Kidney (tissue), 14 donors: Measurements from ENCODE around the gene APOBEC3F. TPM values are rescaled to one million over a fixed set of nuclear protein-coding genes. Genes with fewer than 3 reads are reported as not detected.

Experiments
- DNase-seq, 5 donors: peaks; one replicate each; pipeline ENCODE4 v3.0.0-alpha.2; 2013 to 2020
- FAIRE-seq: peaks from 2 replicates; lab custom pipeline; 2012; peaks lifted over from hg19 to GRCh38; lab: Jason Lieb, UNC
- H3K27ac ChIP-seq, 2 donors: one replicate each; pipeline ENCODE4 v1.7.0; 2013; ENCODE audit warnings: low read depth in 2 of 2, low read length in 2 of 2, inconsistent platforms in 1 of 2
- H3K27me3 ChIP-seq: one replicate; pipeline ENCODE4 v1.7.1; 2013; ENCODE audit warnings: low read length, inconsistent platforms; ENCODE audit not compliant: control insufficient read depth, insufficient read depth
- H3K36me3 ChIP-seq, 3 donors: one replicate each; pipeline versions ENCODE4 v1.7.0 to v1.7.1; 2013; ENCODE audit warnings: low read length in 3 of 3, control low read depth in 1 of 3, inconsistent platforms in 1 of 3; ENCODE audit not compliant: insufficient read depth in 3 of 3, control insufficient read depth in 2 of 3
- H3K4me1 ChIP-seq, 3 donors: one replicate each; pipeline versions ENCODE4 v1.7.0 to v1.7.1; 2013; ENCODE audit warnings: low read length in 3 of 3, inconsistent platforms in 1 of 3, low read depth in 1 of 3; ENCODE audit not compliant: control insufficient read depth in 2 of 3, insufficient read depth in 2 of 3
- H3K4me3 ChIP-seq, 3 donors: one replicate each; pipeline versions ENCODE4 v1.7.0 to v1.8.1; 2013; ENCODE audit warnings: low read length in 3 of 3, control low read depth in 1 of 3, inconsistent platforms in 1 of 3
- H3K9ac ChIP-seq, 3 donors: one replicate each; pipeline versions ENCODE4 v1.7.0 to v1.7.1; 2013; ENCODE audit warnings: low read length in 3 of 3, control low read depth in 1 of 3, inconsistent platforms in 1 of 3
- H3K9me3 ChIP-seq, 3 donors: one replicate each; pipeline versions ENCODE4 v1.7.0 to v1.7.1; 2013; ENCODE audit warnings: low read length in 3 of 3, control low read depth in 1 of 3, inconsistent platforms in 1 of 3; ENCODE audit not compliant: control insufficient read depth in 2 of 3, insufficient read depth in 1 of 3
- CTCF ChIP-seq: IDR thresholded peaks from 3 replicates; pipeline ENCODE4 v1.5.1; 2012; ENCODE audit warnings: mild to moderate bottlenecking, moderate library complexity, borderline replicate concordance; ENCODE audit not compliant: insufficient read depth; ENCODE audit errors: extremely low read depth
- intact Hi-C: fragments of 100-400 bp; cut with DNase I; formaldehyde crosslinking; loops from one replicate; pipeline ENCODE4 v1.11.1; 2022
- polyA plus RNA-seq: library from polyadenylated mRNA; stranded (reverse); fragments of 350-450 nt; fragmentation: Illumina TruSeq; extraction: RNeasy Lipid Tissue Mini Kit (QIAGEN cat#74804); gene quantifications from one replicate; pipeline ENCODE4 v1.2.3, GENCODE V29; 2014; ENCODE audit warnings: low read depth, low replicate concordance; ENCODE audit not compliant: insufficient read depth
- total RNA-seq: library from RNA; stranded (reverse); fragmentation: NEBNext Ultra II Directional; extraction: Animal tissue kit (Norgen Biotek cat#: 25700); gene quantifications from one replicate; pipeline ENCODE4 v1.2.1, GENCODE V29; 2021
- donor health status: control.
- donor health status: control.
- donor health status: control.
- donor health status: control.
- donor health status: control.
- donor health status: DM: yes; HTN: yes; CAD: no.
- donor health status: Normal renal cell carcinoma (clear cell type).

Gene APOBEC3F
- total and polyA plus RNA-seq, 2 donors from 2014 or later, result 6.9 to 16.3 TPM

DNA sequence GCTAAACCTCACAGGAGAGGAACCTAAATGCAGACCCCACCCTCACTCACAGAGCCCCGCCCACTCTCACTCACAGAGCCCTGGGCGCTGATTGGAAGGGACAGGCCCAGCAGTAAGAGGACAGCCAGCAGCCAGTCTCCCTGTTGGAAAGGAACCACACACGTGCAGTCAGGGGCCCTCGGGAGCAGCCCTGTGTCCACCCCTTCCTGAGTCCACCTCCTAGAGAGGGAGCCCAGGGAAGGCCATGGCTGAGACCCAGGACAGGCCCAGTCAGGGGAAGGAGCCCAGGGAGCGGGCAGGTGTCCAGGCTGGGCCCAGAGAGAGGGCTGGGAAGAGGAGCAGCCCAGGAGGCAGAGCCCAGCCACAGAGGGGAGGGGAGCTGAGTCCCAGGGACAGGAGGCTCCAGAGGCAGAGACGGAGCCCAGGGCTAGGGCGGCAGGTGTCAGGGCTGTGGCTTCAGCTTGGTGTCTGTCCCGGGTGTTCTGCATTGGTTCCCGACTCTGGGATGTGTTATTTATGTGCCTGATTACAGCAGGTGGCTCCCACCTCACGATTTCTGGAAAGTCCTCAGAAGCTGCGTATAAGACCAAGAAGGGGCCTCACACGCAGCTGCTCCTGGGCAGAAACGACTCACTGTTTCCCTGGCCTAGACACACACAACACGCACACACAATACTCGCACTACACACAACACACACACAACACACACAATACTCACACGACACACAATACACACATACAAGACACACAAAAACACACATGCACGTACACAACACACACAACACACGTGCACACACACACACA, 47.4 kb downstream of the APOBEC3F start:
- H3K9ac ChIP-seq, result no peak overlapping the region
- no peaks in the 10 kb centered on the region for H3K4me1 ChIP-seq
- TF ChIP-seq CTCF, result no peak
- DNase-seq, result peak in 1 of 5 donors; percentile 45
- no peaks in the 10 kb centered on the region for H3K36me3 ChIP-seq
- H3K4me3 ChIP-seq, result no peak overlapping the region
- H3K27me3 ChIP-seq, result no peaks in the 10 kb centered on the region
- intact Hi-C loops, result no loop called here
- no peak overlapping the region for H3K27ac ChIP-seq
- H3K9me3 ChIP-seq, result no peaks in the 10 kb centered on the region
- no peak for FAIRE-seq

DNA sequence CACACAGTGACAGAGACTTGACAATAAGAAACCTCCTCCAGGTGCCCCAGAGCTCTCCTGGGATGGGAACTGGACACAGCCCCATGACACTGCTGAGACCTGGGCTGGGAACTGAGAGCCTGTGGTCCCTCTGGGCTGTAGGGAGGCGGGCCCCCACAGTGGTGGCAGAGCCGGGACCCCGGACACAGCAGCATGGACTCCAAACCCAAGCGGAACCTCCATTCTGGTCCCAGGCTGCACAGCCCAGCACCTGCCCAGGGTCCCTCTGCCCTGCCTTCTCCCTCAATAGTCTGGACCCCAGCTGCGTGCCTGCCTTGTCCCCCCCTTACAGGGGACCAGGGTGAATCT, 48.0 kb downstream of the APOBEC3F start:
- Histone ChIP-seq H3K4me3 (no peak overlapping the region), H3K9ac (no peak overlapping the region), H3K36me3 (no peaks in the 10 kb centered on the region), H3K27me3 (no peaks in the 10 kb centered on the region), H3K9me3 (no peaks in the 10 kb centered on the region), H3K4me1 (no peaks in the 10 kb centered on the region), H3K27ac (no peak overlapping the region)
- DNase-seq (no peak), FAIRE-seq (no peak)
- no peak for TF ChIP-seq CTCF
- intact Hi-C loops, result no loop called here

- Histone ChIP-seq H3K27me3 (no peaks in the 10 kb centered on the region), H3K9ac (no peak overlapping the region), H3K4me1 (no peaks in the 10 kb centered on the region), H3K27ac (no peak overlapping the region), H3K4me3 (no peak overlapping the region), H3K9me3 (no peaks in the 10 kb centered on the region), H3K36me3 (no peaks in the 10 kb centered on the region)
- TF ChIP-seq CTCF, result no peak
- intact Hi-C loops, result no loop called here
- FAIRE-seq, result no peak
- DNase-seq, result no peak
These were observed 49.3 kb downstream of the APOBEC3F start for GRCh38 chr22:39089928-39090327.
